HG03558 (cell line): ENCODE results near the gene MTHFD2L.
"Not testable (repeated sequence)": the region's sequence is repeated elsewhere in the genome, so short reads cannot be mapped to it uniquely, and the experiment has no call there.

Experiments
- ATAC-seq: cut with Tn5 transposase; IDR thresholded peaks from one replicate; pipeline ENCODE4 v1.9.1; 2021; ENCODE audit warnings: moderate number of reproducible peaks; ENCODE audit not compliant: unreplicated experiment; ENCODE audit errors: extremely low read depth

The MTHFD2L gene

GRCh38 chr4:74157561-74158465 is at the start of gene MTHFD2L:
Gene MTHFD2L, plus strand, starts transcription at chr4:74158118. Its CDS starts 21 bp downstream, at chr4:74158139.
- peak; percentile 97 for ATAC-seq

GRCh38 chr4:74108457-74109115 is 49.3 kb upstream of the MTHFD2L start:
- ATAC-seq: no peak

GRCh38 chr4:74109116-74109869 is 48.6 kb upstream of the MTHFD2L start:
- no peak for ATAC-seq

GRCh38 chr4:74109870-74110605 is 47.9 kb upstream of the MTHFD2L start:
- no peak for ATAC-seq

- ATAC-seq: no peak
Observed at GRCh38 chr4:74110670-74111069, 47.2 kb upstream of the MTHFD2L start.

- ATAC-seq: no peak
Observed at GRCh38 chr4:74111306-74111975, 46.5 kb upstream of the MTHFD2L start.

GRCh38 chr4:74111990-74112389 is 45.9 kb upstream of the MTHFD2L start:
- no peak for ATAC-seq

DNA sequence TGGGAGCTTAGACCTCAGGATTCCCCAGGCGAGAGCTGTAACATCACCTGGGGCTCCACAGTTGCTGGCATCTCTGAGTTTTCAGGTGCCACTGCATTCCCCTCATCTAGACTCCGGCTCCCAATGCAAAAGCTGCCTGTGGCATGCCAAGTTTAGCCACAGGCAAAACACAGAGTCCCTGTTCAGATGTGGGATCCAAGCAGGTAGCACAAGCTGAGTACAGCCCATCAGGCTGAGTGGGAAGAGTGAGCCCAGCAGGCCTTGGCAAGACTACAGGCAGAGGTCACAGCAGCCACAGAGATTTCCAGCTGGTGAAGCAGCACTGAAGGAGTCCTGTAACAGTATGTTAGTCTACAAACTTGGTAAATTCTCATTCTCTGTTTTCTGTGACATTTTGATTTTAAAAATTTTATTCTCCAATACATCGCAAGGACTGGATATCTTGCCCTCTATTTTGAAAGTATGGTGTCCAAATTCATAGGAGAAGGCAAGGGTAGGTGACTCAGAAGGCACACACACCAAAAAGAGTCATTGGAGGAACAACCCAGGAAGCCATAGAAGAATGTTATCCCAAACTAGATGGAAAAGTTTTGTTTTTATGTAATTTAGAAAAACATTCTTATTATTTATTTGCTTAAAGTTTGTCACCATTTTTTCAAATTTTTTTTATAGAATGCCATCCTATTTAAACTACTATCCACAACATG is 45.4 kb upstream of the MTHFD2L start:
- no peak for ATAC-seq

GRCh38 chr4:74114234-74114633 is 43.7 kb upstream of the MTHFD2L start:
- ATAC-seq: no peak

GRCh38 chr4:74117024-74117534 is 40.8 kb upstream of the MTHFD2L start:
- ATAC-seq: no peak

- no peak for ATAC-seq
Observed at GRCh38 chr4:74118600-74119338, 39.1 kb upstream of the MTHFD2L start.

GRCh38 chr4:74120086-74120485 is 37.8 kb upstream of the MTHFD2L start:
- ATAC-seq: no peak

- ATAC-seq: no peak
Observed at GRCh38 chr4:74121643-74122579, 36.0 kb upstream of the MTHFD2L start.

DNA sequence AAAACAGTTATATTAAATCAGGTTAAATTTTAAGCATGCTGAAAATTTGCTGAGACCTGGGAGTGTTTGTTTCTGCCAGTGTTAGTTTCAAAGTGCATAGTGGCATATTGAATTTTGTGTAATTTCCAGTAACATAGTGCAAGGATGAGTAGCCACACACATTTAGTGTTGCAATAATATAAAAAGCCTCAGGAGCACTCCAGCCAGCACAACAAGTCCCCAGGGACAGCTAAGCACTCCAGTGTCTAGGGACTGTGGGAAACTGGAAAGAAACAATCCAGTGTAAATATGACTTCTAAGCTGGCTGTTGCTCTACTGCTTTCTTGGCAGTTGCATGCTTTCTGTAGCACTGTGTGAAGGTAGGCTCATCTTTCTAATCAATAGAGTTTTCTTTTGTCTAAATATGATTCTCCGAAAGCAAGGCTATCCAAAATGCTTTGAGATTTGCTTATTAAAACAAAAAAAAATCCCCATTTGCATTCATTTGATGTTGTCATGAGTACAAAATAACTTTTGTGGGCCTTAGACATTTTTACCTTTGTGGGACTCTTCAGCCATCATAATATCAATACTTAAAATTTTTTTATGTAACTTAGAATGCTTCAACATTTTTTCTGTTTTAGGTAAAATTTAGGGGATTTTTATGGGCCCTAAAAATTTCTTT is 34.7 kb upstream of the MTHFD2L start:
- ATAC-seq: no peak

GRCh38 chr4:74125029-74125428 is 32.9 kb upstream of the MTHFD2L start:
- ATAC-seq: no peak

DNA sequence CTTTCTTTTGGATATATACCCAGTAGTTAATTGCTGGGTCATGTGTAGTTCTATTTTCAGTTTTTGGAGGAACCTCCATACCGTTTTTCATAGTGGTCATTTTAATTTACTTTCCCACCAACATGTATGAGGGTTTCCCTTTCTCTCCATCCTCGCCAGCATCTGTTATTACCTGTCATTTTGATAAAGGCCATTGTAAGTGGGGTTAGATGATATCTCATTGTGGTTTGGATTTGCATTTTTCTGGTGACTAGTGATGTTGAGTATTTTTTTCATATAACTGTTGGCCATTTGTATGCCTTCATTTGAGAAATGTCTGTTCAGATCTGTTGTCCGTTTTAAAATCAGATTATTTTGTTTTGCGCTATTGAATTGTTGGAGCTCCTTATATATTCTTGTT is 30.2 kb upstream of the MTHFD2L start:
- no peak for ATAC-seq

GRCh38 chr4:74130843-74131242 is 27.1 kb upstream of the MTHFD2L start:
- not testable (repeated sequence) for ATAC-seq
